Anterior cingulate cortex (tissue), 58 donors: ENCODE data around the gene ADGRL2.

ENCODE experiments used
- DNase-seq, 58 donors: peaks; one replicate each; lab custom pipeline; 2025; lab: John Stamatoyannopoulos, UW

ADGRL2 gene

DNA sequence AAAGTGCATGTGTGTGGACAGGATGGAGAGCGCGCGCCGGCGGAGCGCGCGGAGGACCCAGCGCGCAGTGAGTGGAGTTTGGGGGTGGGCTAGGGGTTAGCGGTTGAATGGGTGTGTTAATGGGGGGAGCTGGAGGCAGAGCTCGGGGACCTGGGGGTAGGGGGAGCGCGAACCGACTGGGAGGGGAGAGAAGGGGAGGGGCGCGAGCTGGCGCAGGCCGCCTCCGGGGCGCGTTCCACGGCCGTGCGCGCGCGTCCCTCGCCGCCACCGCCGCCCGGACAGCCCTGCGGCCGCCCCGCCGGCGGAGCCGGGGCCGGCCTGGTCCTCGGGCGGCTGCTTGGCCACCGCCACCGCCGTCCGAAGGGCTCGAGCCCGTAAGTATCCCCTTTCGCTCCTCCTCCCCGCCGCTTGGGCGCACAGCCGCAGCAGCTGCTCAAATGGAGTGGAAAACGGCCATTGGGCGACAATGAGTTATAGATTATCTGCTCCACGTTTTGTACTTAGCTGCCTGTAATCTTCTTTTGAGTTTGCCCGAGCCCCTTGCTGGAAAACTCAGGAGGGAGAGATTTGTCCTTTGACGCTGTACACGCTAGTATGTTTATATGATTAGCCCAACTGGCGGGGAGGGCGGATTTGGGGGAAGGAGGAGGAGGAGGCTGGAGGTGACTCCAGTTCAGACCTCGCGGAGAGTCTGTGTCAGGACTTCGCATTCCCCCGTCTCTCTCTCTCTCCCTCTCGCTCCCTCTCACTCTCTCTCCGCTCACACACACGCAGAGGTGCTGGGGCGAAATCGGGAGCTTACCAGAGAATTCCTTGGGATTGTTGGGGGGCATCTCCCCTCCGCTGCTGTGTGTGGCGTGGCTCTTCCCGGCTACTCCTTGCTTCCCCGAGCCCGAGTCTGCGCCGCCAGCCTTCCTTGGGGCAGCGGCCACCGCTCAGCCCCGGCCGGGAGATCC, at the start of gene ADGRL2:
TSS of gene ADGRL2 (plus strand) at position 240 of the 956 bp plus-strand sequence. CDS start 36,051 bp downstream, outside the sequence.
- DNase-seq: peak in 30 of 58 donors; percentile 10 to 71 (median 41)

DNA sequence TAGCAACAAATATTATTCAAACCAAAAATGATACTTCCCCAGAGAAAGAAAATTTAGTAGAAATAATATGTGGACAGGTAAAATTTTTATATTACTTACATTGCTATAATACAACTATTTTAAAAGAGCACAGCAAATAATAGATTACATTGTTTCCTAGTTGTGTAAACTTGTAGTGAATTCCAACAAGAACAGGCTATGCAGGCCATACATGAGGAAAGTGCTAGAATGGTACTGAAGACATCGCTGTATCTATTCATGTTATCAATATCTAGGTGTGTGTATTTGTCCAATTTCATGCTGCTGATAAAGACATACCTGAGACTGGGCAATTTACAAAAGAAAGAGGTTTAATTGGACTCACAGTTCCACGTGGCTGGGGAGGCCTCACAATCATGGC, 47.9 kb upstream of the ADGRL2 start:
- no peak for DNase-seq

DNA sequence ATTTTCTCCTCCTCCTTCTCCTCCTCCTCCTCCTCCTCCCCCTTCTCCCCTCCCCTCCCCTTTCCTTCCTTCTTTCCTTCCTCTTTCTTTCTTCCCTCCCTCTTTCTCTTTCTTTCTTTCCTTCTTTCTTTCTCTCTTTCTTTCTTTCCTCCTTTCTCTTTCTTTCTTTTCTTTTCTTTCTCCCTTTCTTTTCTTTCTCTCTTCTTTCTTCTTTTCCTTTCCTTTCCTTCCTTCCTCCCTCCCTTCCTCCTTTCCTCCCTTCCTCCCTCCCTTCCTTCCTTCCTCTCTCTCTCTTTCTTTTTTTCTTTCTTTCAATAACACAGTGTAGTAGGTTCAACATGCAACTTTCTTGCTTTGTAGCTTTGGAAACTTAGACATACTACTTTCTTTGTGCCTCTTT, 46.3 kb upstream of the ADGRL2 start:
- DNase-seq: no peak

DNA sequence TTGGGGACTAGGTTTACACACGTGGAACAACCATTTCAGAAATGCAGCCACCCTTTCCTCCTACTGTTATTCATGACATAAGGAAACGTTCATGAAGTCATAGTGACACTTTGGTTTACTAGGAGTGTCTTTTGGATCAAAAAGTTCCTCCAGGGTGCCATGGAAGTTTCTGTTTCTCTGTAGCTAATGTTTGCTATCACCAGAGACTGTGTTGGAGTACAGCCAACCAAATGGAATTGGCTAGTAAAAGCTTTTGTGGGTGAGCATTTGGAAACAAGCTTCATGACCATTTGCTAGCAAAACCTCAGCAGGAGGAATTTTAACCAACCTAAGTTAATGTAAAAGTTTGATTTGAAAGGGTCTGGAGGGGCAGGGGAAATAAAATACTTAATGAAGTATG, 43.9 kb upstream of the ADGRL2 start:
- DNase-seq: no peak

DNA sequence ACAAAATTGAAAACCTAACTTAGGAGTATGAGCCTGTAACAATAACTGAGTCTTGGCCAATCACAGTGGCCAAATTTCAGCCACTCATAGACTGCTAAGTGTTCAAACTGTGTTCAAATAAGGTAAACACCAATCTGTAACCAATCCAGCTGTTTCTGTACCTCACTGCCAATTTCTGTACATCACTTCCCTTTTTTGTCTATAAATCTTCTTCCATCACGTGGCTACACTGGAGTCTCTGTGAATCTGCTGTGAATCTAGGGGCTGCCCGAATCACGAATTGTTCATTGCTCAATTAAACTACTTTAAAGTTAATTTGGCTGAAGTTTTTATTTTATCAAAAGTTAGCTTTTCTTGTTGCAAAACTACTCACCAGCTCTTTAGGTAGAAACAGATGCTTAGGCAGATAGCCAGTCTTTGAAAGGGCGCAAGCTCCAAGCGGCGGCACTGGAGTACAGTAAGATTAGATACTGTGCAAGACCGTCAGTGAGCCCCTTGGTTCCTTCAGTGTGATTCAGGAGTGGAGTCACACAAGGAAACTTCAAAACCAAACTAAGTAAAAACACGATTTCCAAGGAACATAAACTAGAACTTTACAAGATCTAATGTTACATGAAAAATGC, 43.2 kb upstream of the ADGRL2 start:
- no peak for DNase-seq

DNA sequence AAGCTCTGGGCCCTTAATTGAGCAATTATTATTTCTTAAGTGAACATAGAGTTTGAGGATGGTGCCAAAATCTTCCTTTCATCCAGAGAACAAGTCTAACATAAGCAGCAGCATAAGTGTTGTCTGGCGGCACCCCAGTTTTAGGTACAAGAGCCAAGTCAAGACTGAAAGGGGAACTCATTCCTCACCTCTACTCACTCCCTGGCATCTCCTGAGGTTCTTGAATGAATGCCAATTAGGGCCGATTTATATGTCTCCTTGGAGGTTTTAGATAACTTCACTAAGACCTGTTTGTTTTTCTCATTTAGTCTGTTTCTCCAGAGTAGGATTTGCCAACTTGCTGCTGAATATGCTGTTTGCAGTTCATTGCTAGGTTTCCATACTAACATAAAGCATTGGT, 42.6 kb upstream of the ADGRL2 start:
- no peak for DNase-seq

DNA sequence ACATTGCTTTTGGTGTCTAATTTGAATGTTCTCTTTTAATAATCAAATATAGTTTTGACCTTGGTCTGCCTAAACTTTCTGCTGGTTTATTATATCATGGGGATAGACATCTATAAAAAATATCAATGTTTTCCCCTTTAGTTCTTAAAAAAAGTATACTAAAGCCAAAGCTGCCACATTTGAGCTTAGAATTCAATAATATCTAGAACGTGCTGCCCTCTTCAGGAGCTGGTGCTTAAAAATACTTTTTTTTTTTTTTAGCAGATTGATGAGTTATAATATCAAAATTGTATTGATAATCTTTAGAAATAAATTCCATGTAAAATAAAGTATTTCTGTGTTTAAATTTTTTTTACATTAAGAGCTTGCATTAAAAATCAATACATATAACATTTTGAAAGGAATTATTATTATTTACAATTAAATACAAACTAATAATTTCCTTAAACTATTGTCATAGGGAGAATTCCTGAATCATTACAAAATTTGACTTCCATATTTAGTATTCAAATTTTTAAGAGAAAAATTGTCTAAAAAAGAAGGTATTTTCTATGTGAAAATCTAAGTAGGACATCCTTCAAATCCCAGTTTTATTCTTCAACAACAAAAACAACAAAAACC, 40.1 kb upstream of the ADGRL2 start:
- DNase-seq: no peak

DNA sequence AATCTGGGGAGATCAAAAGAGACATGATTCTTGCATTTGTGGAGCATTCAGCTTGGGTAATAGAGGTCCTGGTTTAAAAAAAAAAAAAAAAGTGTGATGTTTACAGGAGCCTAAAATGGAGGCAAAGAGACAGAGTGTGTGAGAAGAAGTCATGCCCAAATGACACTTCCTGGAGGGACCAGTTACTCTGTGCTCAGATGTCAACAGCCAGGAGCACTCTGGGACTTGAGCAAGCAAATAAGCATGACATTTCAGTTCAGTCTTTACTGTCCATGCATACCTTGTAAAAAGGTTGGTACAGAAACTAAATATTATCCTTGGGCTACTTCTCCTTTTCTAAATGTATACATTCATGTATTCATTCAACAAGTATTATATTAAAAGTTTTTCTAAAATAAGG, 25.2 kb upstream of the ADGRL2 start:
- DNase-seq: no peak

DNA sequence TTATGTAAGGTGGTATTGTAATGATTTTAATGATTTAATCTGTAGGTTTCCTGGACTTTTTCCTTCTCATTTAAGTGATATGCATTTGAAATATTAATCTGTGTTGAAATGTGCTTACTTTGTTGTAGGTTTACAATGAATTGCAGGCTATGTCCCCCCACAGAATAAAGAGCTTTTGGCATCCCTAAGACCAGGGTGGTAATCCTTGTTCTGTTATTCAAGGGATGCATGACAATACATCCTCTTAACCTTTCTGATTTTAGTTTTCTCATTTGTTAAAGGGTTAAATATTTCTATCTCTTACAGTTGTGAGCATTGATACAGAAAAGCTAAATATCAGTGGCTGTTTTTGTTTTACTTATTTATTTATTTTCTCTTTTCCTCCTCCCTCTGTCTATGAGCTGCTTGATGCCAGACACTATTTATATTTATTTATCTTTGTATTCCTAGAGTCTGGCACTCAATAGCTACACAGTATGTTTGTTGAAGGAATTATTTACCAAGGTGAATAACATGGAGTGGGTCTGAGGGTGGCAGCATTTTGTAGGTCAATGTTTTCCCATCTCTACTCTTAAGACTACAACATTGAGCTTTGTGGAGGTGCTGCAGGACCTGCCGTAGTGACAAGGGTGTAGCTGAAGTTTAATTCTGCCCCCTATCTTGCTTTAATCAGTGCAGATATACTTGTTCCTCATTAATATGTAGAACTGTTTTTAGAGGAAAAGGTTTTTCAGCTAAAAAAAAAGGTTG, 19.9 kb upstream of the ADGRL2 start:
- no peak for DNase-seq

DNA sequence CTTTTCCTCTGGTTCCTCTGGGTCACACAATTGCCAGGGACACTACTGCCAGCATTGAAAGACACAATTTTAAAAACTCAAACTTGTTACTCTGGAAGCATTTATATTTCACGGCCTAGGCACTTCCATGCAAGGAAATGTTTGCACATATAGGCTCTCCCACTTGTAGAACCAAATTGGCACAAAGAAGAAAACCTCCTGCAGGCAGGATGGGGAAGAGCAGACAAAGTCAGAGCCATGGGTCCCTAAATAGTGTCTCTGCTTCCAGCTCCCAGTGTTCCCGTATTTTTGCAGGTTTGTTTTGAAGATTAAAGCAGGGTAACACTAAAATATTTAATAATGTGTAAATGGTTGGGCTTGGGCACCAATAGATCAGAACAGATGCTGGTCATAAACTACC, 19.0 kb upstream of the ADGRL2 start:
- DNase-seq: no peak

DNA sequence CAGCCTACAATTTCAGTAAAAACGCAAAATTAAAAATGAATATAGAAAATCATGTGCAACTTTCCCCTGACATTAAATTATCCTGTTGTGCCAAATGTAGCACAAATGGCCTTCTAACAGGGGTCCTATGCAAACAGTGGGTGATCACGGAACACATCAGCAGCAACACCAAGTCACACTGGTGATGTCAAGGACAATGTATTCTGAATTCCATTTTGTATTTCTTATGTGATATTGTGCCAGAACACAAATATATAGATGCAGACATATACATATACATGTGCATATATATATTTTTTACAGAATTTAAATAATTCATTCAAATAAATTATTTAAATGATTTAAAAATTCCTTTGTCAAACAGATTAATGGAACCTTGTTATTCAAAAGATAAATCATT, 8.6 kb upstream of the ADGRL2 start:
- DNase-seq: no peak

DNA sequence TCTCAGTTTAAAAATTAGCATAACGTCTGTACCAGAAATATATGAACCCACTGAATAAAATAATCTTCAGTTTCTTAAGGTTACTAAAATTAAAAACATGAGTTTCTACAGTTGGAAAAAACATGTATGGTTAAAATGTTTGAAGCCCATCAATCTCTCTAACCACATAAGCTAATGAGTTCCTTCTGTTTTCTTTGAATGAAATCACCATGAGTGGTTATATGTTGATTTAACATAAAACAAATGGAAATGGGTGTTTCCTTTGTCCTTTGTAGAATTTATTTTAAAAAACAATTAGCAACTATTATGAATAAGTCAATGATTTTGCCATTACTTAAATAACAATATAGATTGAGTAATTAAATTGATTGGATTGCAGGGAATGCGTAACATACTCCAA, 3.0 kb upstream of the ADGRL2 start:
- DNase-seq: no peak

DNA sequence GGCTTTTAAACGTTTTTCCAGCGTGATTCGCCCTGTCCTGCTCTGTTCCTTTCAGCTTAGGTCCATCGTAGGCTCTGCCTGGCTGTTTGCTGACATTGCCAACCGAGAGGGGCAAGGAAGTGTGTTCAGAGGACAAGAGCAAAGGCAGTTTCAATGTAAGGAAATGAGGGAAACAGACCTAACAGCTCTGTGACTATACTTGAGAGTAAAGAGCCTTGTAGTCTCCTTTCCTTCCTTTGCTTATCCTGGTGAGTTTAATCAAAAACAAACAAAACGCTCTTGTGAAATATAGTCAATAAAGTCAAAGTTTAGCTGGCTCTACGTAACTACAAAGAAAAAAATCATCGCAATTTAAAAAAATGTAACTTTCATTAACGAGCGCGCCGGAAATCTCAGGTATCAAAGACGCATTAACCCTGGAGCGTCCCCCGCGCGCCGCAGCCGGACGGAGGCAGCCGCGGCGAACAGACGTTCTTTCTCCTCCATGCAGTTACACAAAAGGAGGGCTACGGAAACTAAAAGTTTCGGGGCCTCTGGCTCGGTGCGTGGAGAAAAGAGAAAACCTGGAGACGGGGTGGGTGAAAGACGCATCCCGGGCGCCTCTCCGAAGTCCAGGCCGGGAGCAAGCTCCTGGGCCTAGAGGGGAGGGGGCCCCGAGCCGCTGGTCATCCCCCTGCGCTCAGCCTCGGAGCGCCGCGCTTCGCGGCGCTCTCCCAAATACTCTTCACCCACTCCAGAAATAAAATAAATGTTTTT, 617 bp upstream of the ADGRL2 start:
- DNase-seq: peak in 14 of 58 donors; percentile 2 to 45 (median 16)

DNA sequence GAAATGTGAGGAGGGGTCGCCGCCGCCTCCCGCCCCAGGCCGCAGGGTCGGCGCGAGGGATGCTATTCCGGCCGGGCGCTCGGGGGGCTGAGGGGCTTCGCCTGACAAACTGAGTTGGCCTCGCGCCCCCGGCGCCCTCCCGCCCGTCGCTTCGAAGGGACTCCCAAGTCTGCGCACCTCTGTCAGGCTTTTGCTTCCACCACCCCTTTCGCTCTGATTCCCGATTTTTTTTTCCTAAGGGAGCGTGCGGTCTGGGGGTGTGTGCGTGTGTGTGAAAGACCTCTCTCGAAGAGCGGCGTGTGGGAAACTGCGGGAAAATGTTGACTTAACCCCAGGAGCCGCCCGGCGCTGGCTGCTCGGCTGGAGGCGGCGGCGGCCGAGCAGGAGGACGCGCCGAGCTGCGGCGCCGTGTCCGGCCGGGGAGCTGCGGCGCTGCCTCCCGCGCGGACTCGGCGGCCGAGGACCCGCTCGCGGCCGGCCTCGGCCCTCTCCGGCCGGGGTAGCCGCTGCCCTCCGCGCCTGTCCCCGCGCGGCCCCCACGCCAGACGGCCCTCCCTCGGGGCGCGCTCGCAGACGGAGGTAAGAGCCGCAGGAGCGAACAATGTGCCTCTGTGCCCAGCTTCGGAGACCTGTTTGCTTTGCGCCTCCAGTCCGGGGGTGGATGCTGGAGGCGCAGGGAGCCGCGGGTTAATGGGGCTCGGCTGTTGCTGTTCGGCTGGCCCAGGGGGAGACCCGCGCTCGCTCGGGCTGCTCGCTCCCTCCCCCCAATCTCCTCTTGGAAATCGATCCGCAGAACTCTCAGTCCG, 1.1 kb downstream of the ADGRL2 start:
- peak in 11 of 58 donors; percentile 2 to 47 (median 18) for DNase-seq

DNA sequence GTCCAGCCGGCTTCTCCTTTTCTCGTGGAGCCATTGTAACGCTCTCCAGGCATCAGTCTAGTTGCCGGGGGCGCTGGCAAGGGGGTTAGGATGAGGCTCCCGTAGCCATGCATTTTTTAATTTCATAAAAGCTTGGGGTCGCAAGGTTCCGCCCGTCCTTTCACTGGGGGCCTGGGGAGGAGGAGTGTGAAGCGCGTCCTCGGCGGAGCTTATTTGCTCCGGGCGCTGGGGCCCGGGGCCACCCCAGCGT, 1.6 kb downstream of the ADGRL2 start:
- peak in 2 of 58 donors; percentile 10 to 21 for DNase-seq

DNA sequence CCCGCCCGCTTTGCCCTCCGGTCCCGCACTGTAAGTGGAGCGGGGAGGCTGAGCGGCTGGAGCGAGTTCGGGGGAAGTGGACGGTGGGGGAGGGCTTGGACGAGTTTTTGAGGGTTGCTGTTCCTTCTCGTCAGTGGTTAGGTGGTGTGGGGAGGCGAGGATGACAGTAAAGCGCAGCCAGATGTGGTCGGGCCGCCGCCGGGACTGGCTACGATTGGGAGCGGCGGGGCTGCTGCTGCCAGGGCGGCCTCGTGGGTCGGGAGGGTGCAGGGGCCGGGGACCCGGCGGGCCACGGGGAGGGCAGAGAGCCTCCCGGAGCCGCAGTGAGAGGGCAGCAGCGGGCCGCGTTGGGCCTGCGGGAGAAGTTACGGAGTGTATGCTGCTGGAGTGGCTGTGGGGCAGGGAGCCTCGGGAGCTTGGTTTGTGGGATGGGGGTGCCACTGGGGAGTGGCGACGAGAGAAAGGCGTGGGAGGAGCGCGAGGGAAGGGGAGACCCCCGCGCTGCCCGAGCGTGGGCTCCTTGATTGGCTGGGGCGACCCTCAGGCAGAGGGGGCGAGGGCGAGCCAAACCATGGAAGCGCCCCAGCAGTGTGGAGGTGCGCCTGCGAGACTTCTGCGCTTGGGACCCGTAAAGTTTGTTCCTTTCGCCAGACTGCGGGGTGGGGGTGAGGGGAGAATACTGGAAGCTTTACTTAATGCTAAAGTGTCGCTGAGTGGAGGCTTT, 2.1 kb downstream of the ADGRL2 start:
- peak in 20 of 58 donors; percentile 3 to 39 (median 21) for DNase-seq

DNA sequence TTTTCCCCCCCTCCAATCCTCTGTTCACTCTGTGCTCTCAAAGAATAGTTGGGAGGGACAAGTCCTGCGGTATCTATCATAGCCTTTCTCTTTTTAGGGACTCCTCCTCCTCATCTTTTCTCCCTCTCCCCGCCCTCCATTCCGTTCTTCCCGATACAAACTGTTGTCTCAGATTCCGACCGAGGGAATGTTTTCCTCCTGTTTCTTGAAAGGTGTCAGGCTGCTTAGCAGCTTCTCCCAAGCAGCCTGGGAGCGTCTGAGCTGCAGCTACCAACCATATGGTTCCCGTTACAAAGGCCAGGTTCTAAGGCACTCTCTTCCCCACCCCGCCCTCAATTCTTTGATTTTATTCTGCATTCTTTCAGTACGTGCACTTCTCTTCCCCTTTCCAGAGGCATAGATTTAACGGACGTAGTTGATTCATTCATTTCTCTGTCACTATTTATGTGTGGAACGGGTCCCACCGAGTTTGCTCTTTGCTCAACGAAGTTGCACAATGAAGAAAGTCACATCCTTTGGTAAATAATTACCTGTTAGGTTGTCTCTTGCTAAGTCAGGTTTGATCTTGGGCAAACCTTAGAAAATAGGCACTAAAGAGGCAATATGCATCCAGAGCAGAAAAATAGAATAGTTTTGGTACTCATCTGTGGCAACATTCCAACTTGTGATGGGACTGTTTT, 2.8 kb downstream of the ADGRL2 start:
- DNase-seq: peak in 5 of 58 donors; percentile 1 to 29 (median 3)

DNA sequence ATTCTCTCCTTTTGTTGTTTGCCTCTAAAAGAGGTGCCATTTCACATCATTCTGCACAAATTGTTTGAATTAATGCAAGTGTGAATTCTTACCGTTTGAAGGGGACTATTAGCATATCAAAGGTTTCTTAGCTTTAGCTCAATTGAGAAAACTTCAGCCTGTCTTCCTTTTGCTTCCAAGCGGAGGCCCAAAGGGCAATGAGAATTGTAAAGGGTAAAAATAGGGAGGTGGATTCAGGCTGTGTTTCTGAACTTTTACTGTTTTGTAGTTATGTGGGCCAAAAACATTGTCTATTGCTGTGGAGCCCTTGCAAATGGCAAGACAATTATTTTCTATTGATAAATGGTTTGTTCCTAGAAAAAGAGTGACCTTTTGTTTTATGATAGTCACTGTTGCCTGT, 3.6 kb downstream of the ADGRL2 start:
- DNase-seq: no peak
